Heart right ventricle (tissue), 16 donors: ENCODE measurements around the gene PARP16. TPM values are rescaled to one million over a fixed set of nuclear protein-coding genes. Genes with fewer than 3 reads are reported as not detected.

Experiments
- ATAC-seq, 8 donors: fragments of 200-7000 bp; cut with Tn5 transposase; one replicate each; pipeline ENCODE4 v1.9.1; 2020; ENCODE audit warnings: mild to moderate bottlenecking in 8 of 8, moderate library complexity in 8 of 8, moderate number of reproducible peaks in 1 of 8
- DNase-seq, 2 donors: peaks; one replicate each; pipeline ENCODE4 v3.0.0-alpha.2; 2020
- H3K27ac ChIP-seq, 10 donors: fragments of 200-600 bp; sonication (generic) in 2 of 10; one replicate each; pipeline versions ENCODE4 v1.5.0 to v1.8.0; 2020 to 2022; ENCODE audit warnings: mild to moderate bottlenecking in 3 of 10
- H3K27me3 ChIP-seq, 7 donors: fragments of 200-600 bp; one replicate each; pipeline ENCODE4 v1.8.0; 2021 to 2022; ENCODE audit warnings: mild to moderate bottlenecking in 2 of 7
- H3K36me3 ChIP-seq, 9 donors: fragments of 200-600 bp; sonication (generic) in 1 of 9; one replicate each; pipeline versions ENCODE4 v1.5.0 to v1.8.0; 2020 to 2022; ENCODE audit warnings: mild to moderate bottlenecking in 2 of 9
- H3K4me1 ChIP-seq, 9 donors: fragments of 200-600 bp; sonication (generic) in 1 of 9; one replicate each; pipeline versions ENCODE4 v1.5.0 to v1.8.0; 2020 to 2022; ENCODE audit warnings: mild to moderate bottlenecking in 4 of 9
- H3K4me3 ChIP-seq, 10 donors: fragments of 200-600 bp; sonication (generic) in 2 of 10; one replicate each; pipeline versions ENCODE4 v1.5.0 to v1.8.0; 2020 to 2022; ENCODE audit warnings: mild to moderate bottlenecking in 7 of 10, moderate library complexity in 2 of 10
- H3K9me3 ChIP-seq, 11 donors: fragments of 200-600 bp in 10 of 11; sonication (generic) in 2 of 11; one replicate each; pipeline versions ENCODE4 v1.5.0 to v1.8.0; 2013 to 2022; ENCODE audit warnings: mild to moderate bottlenecking in 2 of 11, control low read depth in 1 of 11, moderate library complexity in 1 of 11
- WGBS, 2 donors: extraction: QIAGEN DNeasy Blood & Tissue Kit; methylation state at CpG; one replicate each; pipeline ENCODE4 v1.1.7; 2013; ENCODE audit warnings: inconsistent platforms in 1 of 2; 5-methylcytosine and 5-hydroxymethylcytosine counted together
- intact Hi-C, 10 donors: fragments of 100-400 bp; cut with DNase I; formaldehyde crosslinking; loops; one replicate each; pipeline versions ENCODE4 v1.11.1 to v1.14.2; 2022
- polyA plus RNA-seq, 2 donors: library from polyadenylated mRNA; stranded (reverse); fragments of 200-250 nt; gene quantifications; one replicate each; pipeline ENCODE4 v1.2.3, GENCODE V29; 2013
- total RNA-seq, 10 donors: library from RNA; stranded (reverse); fragmentation: NEBNext Ultra II Directional in 3 of 10; extraction: Animal tissue kit (Norgen Biotek cat#: 25700) in 3 of 10; gene quantifications; one replicate each; pipeline versions ENCODE4 v1.2.1 to v1.2.4, GENCODE V29; 2021 to 2023
- TF ChIP-seq, protein P1 (sequence below), 9 donors: fragments of 200-600 bp; sonication (generic) in 2 of 9; IDR thresholded peaks; one replicate each; pipeline versions ENCODE4 v1.5.0 to v1.8.0; 2021 to 2022; ENCODE audit warnings: antibody characterized with exemption in 9 of 9, mild to moderate bottlenecking in 5 of 9, moderate library complexity in 1 of 9
- donor health status: Arrhythmogenic right ventricular cardiomyopathy.
- donor health status: ischemic (EF 13 %, LVEDD 7.1; RV severe dilation, severe dysfunction).
- donor health status: healthy with polysubstance abuse.
- donor health status: DM: no; HTN: yes; CAD: no.
- donor health status: DM: no; HTN: no; CAD: no.
- donor health status: ischemic (EF 25% LVEDD 6.9; RV normal size, moderate dysfunction).
- donor health status: ischemic (EF 25% LVEDD 5.7; RV mildly dilated, moderate dysfunction).
- donor health status: healthy.
- donor health status: DM: yes; HTN: yes; CAD: no.
- donor health status: Ischemic cardiomyopathy.
- donor health status: ischemic (EF 35%, LVEDD 5.7; RV mildly dilated, moderate dysfunction).
- donor health status: nonischemic (EF 11% LVEDD 7.7; RV severe dilation, severe dysfunction).
- donor health status: DM: yes; HTN: yes; CAD: no.
- donor health status: PGD.
- donor health status: ischemic (EF 29% LVEDD 5.4; RV normal size, mild dysfunction).
- donor health status: nonischemic (EF 23%, LVEDD 6.1; RV moderate dilation, normal function).

The PARP16 gene
- total and polyA plus RNA-seq, 12 donors: 3.1 to 5.2 (median 4.7) TPM

- peaks cover 0 to 29% (median 10%) of the 10 kb centered on the region in 9 donors for H3K4me1 ChIP-seq
- H3K27me3 ChIP-seq: no peaks in the 10 kb centered on the region
- intact Hi-C loops: no loop called here
- H3K9me3 ChIP-seq: no peaks in the 10 kb centered on the region
- ATAC-seq (peak in 3 of 8 donors; percentile 26 to 41 (median 36)), DNase-seq (no peak)
- WGBS, 2 donors: 50 to 54% methylated on average over 4 of the region's 4 CpGs
- peak overlapping the region in 2 of 10 donors; percentile 5 to 15 for H3K27ac ChIP-seq
- TF ChIP-seq, protein P1, sequence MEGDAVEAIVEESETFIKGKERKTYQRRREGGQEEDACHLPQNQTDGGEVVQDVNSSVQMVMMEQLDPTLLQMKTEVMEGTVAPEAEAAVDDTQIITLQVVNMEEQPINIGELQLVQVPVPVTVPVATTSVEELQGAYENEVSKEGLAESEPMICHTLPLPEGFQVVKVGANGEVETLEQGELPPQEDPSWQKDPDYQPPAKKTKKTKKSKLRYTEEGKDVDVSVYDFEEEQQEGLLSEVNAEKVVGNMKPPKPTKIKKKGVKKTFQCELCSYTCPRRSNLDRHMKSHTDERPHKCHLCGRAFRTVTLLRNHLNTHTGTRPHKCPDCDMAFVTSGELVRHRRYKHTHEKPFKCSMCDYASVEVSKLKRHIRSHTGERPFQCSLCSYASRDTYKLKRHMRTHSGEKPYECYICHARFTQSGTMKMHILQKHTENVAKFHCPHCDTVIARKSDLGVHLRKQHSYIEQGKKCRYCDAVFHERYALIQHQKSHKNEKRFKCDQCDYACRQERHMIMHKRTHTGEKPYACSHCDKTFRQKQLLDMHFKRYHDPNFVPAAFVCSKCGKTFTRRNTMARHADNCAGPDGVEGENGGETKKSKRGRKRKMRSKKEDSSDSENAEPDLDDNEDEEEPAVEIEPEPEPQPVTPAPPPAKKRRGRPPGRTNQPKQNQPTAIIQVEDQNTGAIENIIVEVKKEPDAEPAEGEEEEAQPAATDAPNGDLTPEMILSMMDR (IDR thresholded peaks at IDR 0.05): no peak
- peaks cover 0 to 29% (median 5%) of the 10 kb centered on the region in 9 donors for H3K36me3 ChIP-seq
- H3K4me3 ChIP-seq: no peak overlapping the region
These were observed 32.3 kb downstream of the PARP16 start for GRCh38 chr15:65254356-65254755.

DNA sequence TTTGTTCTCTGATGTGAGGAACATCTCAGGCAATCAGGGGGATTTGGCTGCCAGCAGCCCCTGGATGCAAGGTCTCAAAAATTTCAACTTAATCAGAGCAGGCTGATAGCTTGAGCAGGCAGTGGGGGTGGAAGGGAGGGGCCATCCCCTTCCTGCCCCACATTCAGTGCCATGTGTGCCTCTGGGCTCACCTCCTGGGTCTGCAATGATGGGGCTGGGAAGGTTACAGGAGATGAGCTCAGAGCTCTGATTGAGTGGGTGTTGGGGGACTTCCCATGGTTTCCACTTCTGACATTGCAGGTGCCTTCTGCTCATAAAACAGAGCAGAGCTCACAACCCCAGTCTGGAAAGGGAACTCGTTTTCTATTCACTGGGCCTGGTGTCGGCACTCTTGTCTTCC lies 37.0 kb downstream of the PARP16 start:
- 72 to 93% methylated on average over 2 of the region's 2 CpGs for WGBS, 2 donors
- TF ChIP-seq, protein P1 (IDR thresholded peaks at IDR 0.05): no peak
- ATAC-seq (no peak), DNase-seq (no peak)
- peaks cover 5 to 46% (median 20%) of the 10 kb centered on the region in 9 donors for H3K4me1 ChIP-seq
- no peaks in the 10 kb centered on the region for H3K36me3 ChIP-seq
- H3K4me3 ChIP-seq: no peak overlapping the region
- peak overlapping the region in 4 of 10 donors; percentile 34 to 82 (median 54) for H3K27ac ChIP-seq
- intact Hi-C loops: no loop called here
- H3K9me3 ChIP-seq: no peaks in the 10 kb centered on the region
- H3K27me3 ChIP-seq: no peaks in the 10 kb centered on the region

DNA sequence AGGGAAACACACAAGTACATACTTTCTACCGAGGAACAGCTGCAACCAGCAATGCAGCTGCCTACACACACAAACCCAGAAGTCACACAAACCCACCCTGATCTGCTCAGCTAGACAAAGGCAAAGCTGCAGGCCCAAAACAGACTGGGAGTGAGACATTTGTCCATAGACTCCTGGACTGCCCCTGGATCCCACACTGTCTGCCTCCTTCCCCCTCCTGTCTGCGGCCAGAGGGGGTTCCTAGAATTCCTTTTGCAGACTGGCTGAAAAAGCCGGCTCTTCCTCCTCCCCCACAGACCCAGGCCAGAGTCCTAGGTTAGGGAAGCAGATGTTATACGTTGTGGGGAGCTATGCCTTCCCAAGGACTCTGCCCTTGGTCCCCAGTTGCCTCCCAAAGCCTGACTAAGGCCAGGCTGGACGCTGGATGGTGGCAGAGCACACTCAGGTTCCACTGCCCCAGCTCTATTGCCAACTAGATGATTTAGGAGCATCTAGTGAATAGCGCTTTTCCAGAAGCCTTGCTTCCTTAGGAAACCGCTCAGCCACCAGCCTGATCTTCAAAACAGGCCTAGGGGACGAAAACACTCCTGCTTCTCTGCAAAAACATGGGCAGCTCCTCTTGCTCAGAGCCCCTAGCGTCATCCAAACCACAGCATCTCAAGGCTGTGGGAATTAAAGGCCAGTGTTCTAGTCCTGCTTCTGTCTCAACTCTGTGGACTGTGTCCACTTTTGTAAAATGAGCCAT lies 38.0 kb downstream of the PARP16 start:
- Histone ChIP-seq H3K4me3 (no peak overlapping the region), H3K27me3 (no peaks in the 10 kb centered on the region), H3K27ac (peak overlapping the region in 6 of 10 donors; percentile 34 to 82 (median 51)), H3K9me3 (no peaks in the 10 kb centered on the region), H3K36me3 (no peaks in the 10 kb centered on the region), H3K4me1 (peaks cover 5 to 41% (median 20%) of the 10 kb centered on the region in 9 donors)
- TF ChIP-seq, protein P1 (IDR thresholded peaks at IDR 0.05): no peak
- ATAC-seq (no peak), DNase-seq (no peak)
- intact Hi-C loops: no loop called here
- WGBS, 2 donors: 79 to 80% methylated on average over 9 of the region's 9 CpGs

GRCh38 chr15:65246939-65247338 lies 39.7 kb downstream of the PARP16 start:
- intact Hi-C loops: no loop called here
- TF ChIP-seq, protein P1 (IDR thresholded peaks at IDR 0.05): no peak
- peak overlapping the region in 3 of 10 donors; percentile 44 to 81 (median 80) for H3K27ac ChIP-seq
- 96 to 98% methylated on average over 6 of the region's 6 CpGs for WGBS, 2 donors
- H3K36me3 ChIP-seq: no peaks in the 10 kb centered on the region
- DNase-seq: no peak
- no peak for ATAC-seq
- peaks cover 5 to 39% (median 20%) of the 10 kb centered on the region in 9 donors for H3K4me1 ChIP-seq
- H3K27me3 ChIP-seq: no peaks in the 10 kb centered on the region
- no peak overlapping the region for H3K4me3 ChIP-seq
- no peaks in the 10 kb centered on the region for H3K9me3 ChIP-seq
